Trophoblast cell (in vitro differentiated cells and primary cell): Measurements from ENCODE around the gene TTLL4.

Source experiments
- DNase-seq, 2 donors: peaks; one replicate each; pipeline ENCODE4 v3.0.0-alpha.2; 2016
- H2AFZ ChIP-seq: 2 replicates; pipeline ENCODE4 v1.6.1; 2013; ENCODE audit warnings: low read length, moderate library complexity, mild to moderate bottlenecking; ENCODE audit not compliant: insufficient read depth, poor library complexity
- H2AK5ac ChIP-seq: 2 replicates; pipeline ENCODE4 v1.6.1; 2013; ENCODE audit warnings: mild to moderate bottlenecking, low read length
- H2BK120ac ChIP-seq: 2 replicates; pipeline ENCODE4 v1.6.1; 2013; ENCODE audit warnings: low read length, mild to moderate bottlenecking, moderate library complexity; ENCODE audit not compliant: insufficient read depth, poor library complexity
- H2BK12ac ChIP-seq: 2 replicates; pipeline ENCODE4 v1.6.1; 2013; ENCODE audit warnings: mild to moderate bottlenecking, low read length, moderate library complexity
- H2BK5ac ChIP-seq: 2 replicates; pipeline ENCODE4 v1.6.1; 2013; ENCODE audit warnings: low read length, low read depth, moderate library complexity, mild to moderate bottlenecking; ENCODE audit not compliant: poor library complexity
- H3K14ac ChIP-seq: 2 replicates; pipeline ENCODE4 v1.6.1; 2013; ENCODE audit warnings: mild to moderate bottlenecking, low read length
- H3K18ac ChIP-seq: 2 replicates; pipeline ENCODE4 v1.6.1; 2013; ENCODE audit warnings: mild to moderate bottlenecking, low read length
- H3K23ac ChIP-seq: 2 replicates; pipeline ENCODE4 v1.6.1; 2013; ENCODE audit warnings: low read length
- H3K27ac ChIP-seq: 2 replicates; pipeline ENCODE4 v1.5.1; 2013; ENCODE audit warnings: low read depth, mild to moderate bottlenecking, inconsistent platforms, low read length, moderate library complexity
- H3K27me3 ChIP-seq: 2 replicates; pipeline ENCODE4 v1.6.1; 2013; ENCODE audit warnings: inconsistent platforms, mild to moderate bottlenecking, low read length, moderate library complexity; ENCODE audit not compliant: insufficient read depth
- H3K36me3 ChIP-seq, 2 experiments: 1 replicate in 1 of 2; 2 replicates in 1 of 2; pipeline ENCODE4 v1.6.1; 2013; ENCODE audit warnings: low read length in 2 of 2, mild to moderate bottlenecking in 2 of 2, moderate library complexity in 1 of 2; ENCODE audit not compliant: insufficient read depth in 2 of 2, control insufficient read depth in 1 of 2
- H3K4ac ChIP-seq: 2 replicates; pipeline ENCODE4 v1.6.1; 2013; ENCODE audit warnings: low read depth, mild to moderate bottlenecking, low read length, moderate library complexity
- H3K4me1 ChIP-seq, 2 experiments: 1 replicate in 1 of 2; 2 replicates in 1 of 2; pipeline ENCODE4 v1.6.1; 2013; ENCODE audit warnings: low read length in 2 of 2, mild to moderate bottlenecking in 2 of 2, moderate library complexity in 1 of 2; ENCODE audit not compliant: insufficient read depth in 2 of 2, control insufficient read depth in 1 of 2
- H3K4me2 ChIP-seq: 2 replicates; pipeline ENCODE4 v1.6.1; 2013; ENCODE audit warnings: inconsistent platforms, mild to moderate bottlenecking, low read length, moderate library complexity
- H3K4me3 ChIP-seq: 2 replicates; pipeline ENCODE4 v1.5.1; 2013; ENCODE audit warnings: mild to moderate bottlenecking, low read depth, low read length, inconsistent platforms
- H3K79me1 ChIP-seq: one replicate; pipeline ENCODE4 v1.6.1; 2013; ENCODE audit warnings: low read length
- H3K79me2 ChIP-seq: 2 replicates; pipeline ENCODE4 v1.6.1; 2013; ENCODE audit warnings: low read length, mild to moderate bottlenecking; ENCODE audit not compliant: control insufficient read depth, insufficient read depth, poor library complexity
- H3K9ac ChIP-seq: 2 replicates; pipeline ENCODE4 v1.6.1; 2013; ENCODE audit warnings: mild to moderate bottlenecking, low read length
- H3K9me3 ChIP-seq: 2 replicates; pipeline ENCODE4 v1.6.1; 2013; ENCODE audit warnings: low read depth, mild to moderate bottlenecking, control low read depth, inconsistent platforms, low read length; ENCODE audit not compliant: insufficient read depth
- H4K12ac ChIP-seq: 2 replicates; pipeline ENCODE4 v1.6.1; 2013; ENCODE audit warnings: low read depth, mild to moderate bottlenecking, low read length, moderate library complexity
- H4K8ac ChIP-seq: 2 replicates; pipeline ENCODE4 v1.6.1; 2013; ENCODE audit warnings: low read depth, mild to moderate bottlenecking, low read length, moderate library complexity
- H4K91ac ChIP-seq: one replicate; pipeline ENCODE4 v1.6.1; 2013; ENCODE audit warnings: low read depth, mild to moderate bottlenecking, low read length, moderate library complexity
- WGBS: extraction: QIAGEN DNeasy Blood & Tissue Kit; methylation state at CpG from one replicate; pipeline ENCODE4 v1.1.7; 2013; ENCODE audit warnings: missing lambda C conversion rate; ENCODE audit not compliant: insufficient read length, insufficient coverage; ENCODE audit errors: extremely low coverage; 5-methylcytosine and 5-hydroxymethylcytosine counted together

TTLL4 gene

DNA sequence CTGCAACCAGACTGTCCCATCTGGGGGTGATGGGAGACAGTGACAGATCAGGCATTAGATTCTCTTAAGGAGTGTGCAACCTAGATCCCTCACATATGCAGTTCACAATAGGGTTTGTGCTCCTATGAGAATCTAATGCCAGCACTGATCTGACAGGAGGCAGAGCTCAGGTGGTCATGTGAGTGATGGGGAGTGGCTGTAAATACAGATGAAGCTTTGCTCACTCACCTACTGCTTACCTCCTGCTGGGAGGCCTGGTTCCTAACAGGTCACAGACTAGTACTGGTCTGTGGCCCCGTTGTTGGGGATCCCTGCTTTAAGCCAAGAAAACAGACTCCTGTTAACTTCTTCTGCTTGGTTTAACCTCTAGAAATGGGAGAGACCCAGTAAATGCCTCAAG lies 74.5 kb downstream of the TTLL4 start:
- Histone ChIP-seq H3K4ac (no peak overlapping the region), H3K79me2 (peaks cover 3% of the 10 kb centered on the region), H2BK120ac (no peak overlapping the region), H4K8ac (no peak overlapping the region), H3K4me2 (no peak overlapping the region), H2BK12ac (no peak overlapping the region), H4K12ac (no peak overlapping the region), H2BK5ac (no peak overlapping the region), H3K4me1 (peaks cover 2 to 6% of the 10 kb centered on the region in 2 experiments), H3K14ac (no peak overlapping the region), H3K23ac (no peak overlapping the region), H3K27ac (no peak overlapping the region), H3K18ac (no peak overlapping the region), H4K91ac (no peak overlapping the region), H3K9me3 (no peaks in the 10 kb centered on the region), H3K27me3 (peaks cover 12% of the 10 kb centered on the region), H3K36me3 (no peaks in the 10 kb centered on the region), H3K9ac (no peak overlapping the region), H2AFZ (no peak overlapping the region), H3K79me1 (peaks cover 4% of the 10 kb centered on the region), H3K4me3 (no peak overlapping the region), H2AK5ac (no peak overlapping the region)
- no peak for DNase-seq
- no CpG with 5 or more reads among the region's 1 CpG for WGBS

- Histone ChIP-seq H3K18ac (no peak overlapping the region), H2AK5ac (no peak overlapping the region), H4K12ac (no peak overlapping the region), H3K27me3 (peaks cover 12% of the 10 kb centered on the region), H3K23ac (no peak overlapping the region), H3K36me3 (no peaks in the 10 kb centered on the region), H3K4me1 (peaks cover 2 to 6% of the 10 kb centered on the region in 2 experiments), H3K14ac (no peak overlapping the region), H3K4ac (no peak overlapping the region), H4K8ac (no peak overlapping the region), H3K9me3 (no peaks in the 10 kb centered on the region), H2BK12ac (no peak overlapping the region), H2AFZ (no peak overlapping the region), H3K79me1 (peaks cover 4% of the 10 kb centered on the region), H2BK120ac (no peak overlapping the region), H3K4me2 (no peak overlapping the region), H3K4me3 (no peak overlapping the region), H3K79me2 (peaks cover 3% of the 10 kb centered on the region), H4K91ac (no peak overlapping the region), H2BK5ac (no peak overlapping the region), H3K27ac (no peak overlapping the region), H3K9ac (no peak overlapping the region)
- DNase-seq: no peak
- no CpG with 5 or more reads among the region's 3 CpGs for WGBS
Measured at GRCh38 chr2:218786133-218786532, 75.5 kb downstream of the TTLL4 start.

- Histone ChIP-seq H3K4me2 (no peak overlapping the region), H3K27ac (no peak overlapping the region), H2AK5ac (no peak overlapping the region), H4K8ac (no peak overlapping the region), H3K36me3 (no peaks in the 10 kb centered on the region), H4K91ac (no peak overlapping the region), H3K23ac (no peak overlapping the region), H3K9ac (no peak overlapping the region), H3K79me2 (no peaks in the 10 kb centered on the region), H3K18ac (no peak overlapping the region), H2BK120ac (no peak overlapping the region), H2AFZ (no peak overlapping the region), H4K12ac (no peak overlapping the region), H3K14ac (no peak overlapping the region), H2BK12ac (no peak overlapping the region), H3K4me1 (no peaks in the 10 kb centered on the region), H3K27me3 (no peaks in the 10 kb centered on the region), H3K79me1 (no peaks in the 10 kb centered on the region), H3K4me3 (no peak overlapping the region), H2BK5ac (no peak overlapping the region), H3K4ac (no peak overlapping the region), H3K9me3 (no peaks in the 10 kb centered on the region)
- WGBS: no CpG with 5 or more reads among the region's 2 CpGs
- DNase-seq: no peak
Measured at GRCh38 chr2:218788529-218789255, 78.1 kb downstream of the TTLL4 start.

DNA sequence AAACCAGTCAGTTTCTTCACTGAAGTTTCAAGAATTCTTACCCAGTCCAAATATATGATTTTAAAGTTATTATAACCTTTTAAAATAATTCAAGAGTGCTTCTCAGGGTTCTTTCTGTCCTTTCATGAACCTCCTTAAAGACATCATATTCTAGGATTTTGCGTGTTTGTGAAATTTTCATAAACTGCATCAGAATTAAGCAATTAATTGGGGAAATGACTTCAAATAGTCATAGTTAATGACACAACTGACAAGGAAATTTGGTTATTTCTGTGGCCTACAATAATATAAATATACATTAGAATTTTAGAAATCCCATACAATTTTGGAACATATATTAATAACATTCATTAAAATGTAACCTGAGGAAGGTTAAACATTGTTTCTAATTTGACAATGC lies 81.8 kb downstream of the TTLL4 start:
- Histone ChIP-seq H3K27me3 (no peaks in the 10 kb centered on the region), H2AFZ (no peak overlapping the region), H3K27ac (no peak overlapping the region), H3K9ac (no peak overlapping the region), H3K9me3 (no peaks in the 10 kb centered on the region), H2AK5ac (no peak overlapping the region), H4K8ac (no peak overlapping the region), H3K14ac (no peak overlapping the region), H4K91ac (no peak overlapping the region), H3K4me2 (no peak overlapping the region), H4K12ac (no peak overlapping the region), H2BK12ac (no peak overlapping the region), H3K4me1 (no peaks in the 10 kb centered on the region), H3K18ac (no peak overlapping the region), H3K23ac (no peak overlapping the region), H3K79me2 (no peaks in the 10 kb centered on the region), H3K4me3 (no peak overlapping the region), H2BK120ac (no peak overlapping the region), H2BK5ac (no peak overlapping the region), H3K4ac (no peak overlapping the region), H3K36me3 (no peaks in the 10 kb centered on the region), H3K79me1 (no peaks in the 10 kb centered on the region)
- DNase-seq: no peak
- no CpG with 5 or more reads among the region's 1 CpG for WGBS
